Lung (tissue), 12 donors: ENCODE measurements around the gene RASL11A. TPM values are rescaled to one million over a fixed set of nuclear protein-coding genes. Genes with fewer than 3 reads are reported as not detected.

Experiments used
- ATAC-seq: fragments of 200-7000 bp; cut with Tn5 transposase; one replicate; pipeline ENCODE4 v1.9.1; 2020; ENCODE audit warnings: moderate number of reproducible peaks; ENCODE audit not compliant: insufficient read depth, low FRiP score
- DNase-seq, 3 donors: peaks; one replicate each; pipeline ENCODE4 v3.0.0-alpha.2; 2013 to 2017
- H3K27ac ChIP-seq, 2 donors: one replicate each; pipeline ENCODE4 v1.5.1; 2013; ENCODE audit warnings: mild to moderate bottlenecking in 2 of 2, moderate library complexity in 2 of 2, control low read depth in 1 of 2, inconsistent platforms in 1 of 2, low read depth in 1 of 2, low read length in 1 of 2
- H3K27me3 ChIP-seq, 3 donors: one replicate each; pipeline ENCODE4 v1.5.1; 2013; ENCODE audit warnings: low read length in 2 of 3; ENCODE audit not compliant: control insufficient read depth in 3 of 3, insufficient read depth in 3 of 3
- H3K36me3 ChIP-seq, 4 donors: one replicate each; pipeline ENCODE4 v1.5.1; 2013; ENCODE audit warnings: low read length in 4 of 4, mild to moderate bottlenecking in 1 of 4, moderate library complexity in 1 of 4; ENCODE audit not compliant: control insufficient read depth in 4 of 4, insufficient read depth in 4 of 4
- H3K4me1 ChIP-seq, 5 donors: one replicate each; pipeline ENCODE4 v1.5.1; 2013; ENCODE audit warnings: low read length in 5 of 5, mild to moderate bottlenecking in 2 of 5, moderate library complexity in 1 of 5; ENCODE audit not compliant: control insufficient read depth in 5 of 5, insufficient read depth in 5 of 5
- H3K4me3 ChIP-seq: one replicate; pipeline ENCODE4 v1.5.1; 2013; ENCODE audit warnings: mild to moderate bottlenecking, control low read depth, moderate library complexity
- H3K9ac ChIP-seq, 2 donors: one replicate each; pipeline ENCODE4 v1.5.1; 2013; ENCODE audit warnings: low read length in 2 of 2, control low read depth in 1 of 2; ENCODE audit not compliant: insufficient read depth in 1 of 2
- H3K9me3 ChIP-seq, 4 donors: one replicate each; pipeline ENCODE4 v1.5.1; 2013; ENCODE audit warnings: low read length in 3 of 4, mild to moderate bottlenecking in 1 of 4, moderate library complexity in 1 of 4; ENCODE audit not compliant: control insufficient read depth in 4 of 4, insufficient read depth in 3 of 4
- CTCF ChIP-seq: IDR thresholded peaks from 2 replicates; pipeline ENCODE4 v1.5.1; 2012; ENCODE audit warnings: mild to moderate bottlenecking; ENCODE audit errors: control extremely low read depth, extremely low read depth
- WGBS, 2 donors: extraction: QIAGEN DNeasy Blood & Tissue Kit; methylation state at CpG; one replicate each; pipeline ENCODE4 v1.1.7; 2013; 5-methylcytosine and 5-hydroxymethylcytosine counted together
- polyA plus RNA-seq, 2 donors: library from polyadenylated mRNA; stranded (reverse); fragments of 200-250 nt; gene quantifications; one replicate each; pipeline ENCODE4 v1.2.1, GENCODE V29; 2013
- total RNA-seq, 2 donors: library from RNA; depleted of rRNA in 1 of 2; stranded (reverse); fragments of >200 nt in 1 of 2; gene quantifications; one replicate each; pipeline ENCODE4 v1.2.1, GENCODE V29; 2014 to 2021
- donor health status: control.
- donor health status: control.
- donor health status: Bipolar disorder and iron deficiency.
- donor health status: healthy.
- donor health status: DM: yes; HTN: yes; CAD: no.

The RASL11A gene
- total and polyA plus RNA-seq, 4 donors, result 12.1 to 31.5 (median 15.2) TPM

- no peaks in the 10 kb centered on the region for H3K27me3 ChIP-seq
- H3K9ac ChIP-seq, result no peak overlapping the region
- peaks cover 0 to 3% (median 0%) of the 10 kb centered on the region in 4 donors for H3K9me3 ChIP-seq
- no peak for TF ChIP-seq CTCF
- H3K27ac ChIP-seq, result peak overlapping the region in 1 of 2 donors; percentile 69
- 22 to 35% methylated on average over 2 of the region's 2 CpGs for WGBS, 2 donors
- H3K36me3 ChIP-seq, result peaks cover 0 to 3% (median 0%) of the 10 kb centered on the region in 4 donors
- H3K4me3 ChIP-seq, result no peak overlapping the region
- H3K4me1 ChIP-seq, result peaks cover 0 to 10% (median 8%) of the 10 kb centered on the region in 5 donors
- ATAC-seq (no peak), DNase-seq (no peak)
These were observed 3.7 kb upstream of the RASL11A start for GRCh38 chr13:27266917-27267316.

GRCh38 chr13:27267596-27267995, 3.0 kb upstream of the RASL11A start:
- 30 to 76% methylated on average over 2 of the region's 2 CpGs for WGBS, 2 donors

GRCh38 chr13:27269114-27269665, 1.4 kb upstream of the RASL11A start:
- WGBS, 2 donors, result 68 to 74% methylated on average over 2 of the region's 2 CpGs
- no peak overlapping the region for H3K4me3 ChIP-seq
- H3K9ac ChIP-seq, result no peak overlapping the region
- peaks cover 0 to 3% (median 0%) of the 10 kb centered on the region in 4 donors for H3K36me3 ChIP-seq
- H3K9me3 ChIP-seq, result peaks cover 0 to 3% (median 0%) of the 10 kb centered on the region in 4 donors
- ATAC-seq, result no peak
- H3K27me3 ChIP-seq, result no peaks in the 10 kb centered on the region
- H3K4me1 ChIP-seq, result peaks cover 6 to 23% (median 13%) of the 10 kb centered on the region in 5 donors
- H3K27ac ChIP-seq, result no peak overlapping the region
- no peak for TF ChIP-seq CTCF
- no peak for DNase-seq

More at GRCh38 chr13:27267596-27267995, 3.0 kb upstream of the RASL11A start:
- Histone ChIP-seq H3K27ac (peak overlapping the region in 1 of 2 donors; percentile 14), H3K36me3 (peaks cover 0 to under 1% (median 0%) of the 10 kb centered on the region in 4 donors), H3K4me1 (peaks cover 0 to 15% (median 9%) of the 10 kb centered on the region in 5 donors), H3K4me3 (no peak overlapping the region), H3K27me3 (no peaks in the 10 kb centered on the region), H3K9ac (no peak overlapping the region), H3K9me3 (peaks cover 0 to 3% (median 0%) of the 10 kb centered on the region in 4 donors)
- DNase-seq, result no peak
- ATAC-seq, result no peak
- no peak for TF ChIP-seq CTCF
